Activated CD8-positive, alpha-beta memory T cell treated with anti-CD3 and anti-CD28 coated beads, Interleukin-2, amount 50 U/mL, for 48 hours (primary cell): ENCODE results near the gene MUCL3.
"Not testable (repeated sequence)": the region's sequence is repeated elsewhere in the genome, so short reads cannot be mapped to it uniquely, and the experiment has no call there.

ENCODE experiments used
- DNase-seq: peaks from one replicate; pipeline ENCODE4 v3.0.0-alpha.2; 2020

Gene MUCL3

GRCh38 chr6:30912746-30913520 lies 27.8 kb upstream of the MUCL3 start:
- DNase-seq: no peak

- DNase-seq: no peak
Measured at GRCh38 chr6:30913721-30914075, 27.1 kb upstream of the MUCL3 start.

GRCh38 chr6:30914076-30914853 lies 26.5 kb upstream of the MUCL3 start, which contains the start of gene VARS2:
Gene VARS2, plus strand, starts transcription at chr6:30914238. Its CDS starts 599 bp downstream, at chr6:30914837.
- peak; percentile 96 for DNase-seq

- peak; percentile 65 for DNase-seq
Measured at GRCh38 chr6:30914854-30915590, 25.8 kb upstream of the MUCL3 start.

- DNase-seq: no peak
Measured at GRCh38 chr6:30915591-30915946, 25.2 kb upstream of the MUCL3 start.

GRCh38 chr6:30917041-30917440 lies 23.7 kb upstream of the MUCL3 start:
- no peak for DNase-seq

GRCh38 chr6:30917487-30917886 lies 23.3 kb upstream of the MUCL3 start:
- DNase-seq: no peak

- no peak for DNase-seq
Measured at GRCh38 chr6:30918670-30919069, 22.1 kb upstream of the MUCL3 start.

- no peak for DNase-seq
Measured at GRCh38 chr6:30922447-30922852, 18.3 kb upstream of the MUCL3 start.

GRCh38 chr6:30924040-30924627 lies 16.6 kb upstream of the MUCL3 start:
- DNase-seq: not testable (repeated sequence)

- no peak for DNase-seq
Measured at GRCh38 chr6:30926644-30927043, 14.1 kb upstream of the MUCL3 start.

- not testable (repeated sequence) for DNase-seq
Measured at GRCh38 chr6:30927080-30927479, 13.7 kb upstream of the MUCL3 start.

GRCh38 chr6:30928677-30929076 lies 12.1 kb upstream of the MUCL3 start:
- no peak for DNase-seq

GRCh38 chr6:30930506-30930905 lies 10.3 kb upstream of the MUCL3 start:
- no peak for DNase-seq

- DNase-seq: no peak
Measured at GRCh38 chr6:30931272-30931671, 9.5 kb upstream of the MUCL3 start.

GRCh38 chr6:30931969-30932645 lies 8.7 kb upstream of the MUCL3 start, which contains the start of gene SFTA2:
Gene SFTA2, minus strand, starts transcription at chr6:30932170. Its CDS starts 74 bp downstream, at chr6:30932096.
- DNase-seq: no peak

- DNase-seq: no peak
Measured at GRCh38 chr6:30932665-30933365, 8.0 kb upstream of the MUCL3 start.

GRCh38 chr6:30935018-30935417 lies 5.8 kb upstream of the MUCL3 start:
- no peak for DNase-seq

GRCh38 chr6:30937265-30937664 lies 3.5 kb upstream of the MUCL3 start:
- DNase-seq: no peak

- DNase-seq: no peak
Measured at GRCh38 chr6:30938730-30939129, 2.0 kb upstream of the MUCL3 start.

GRCh38 chr6:30939473-30939872 lies 1.3 kb upstream of the MUCL3 start:
- no peak for DNase-seq
